SK-N-SH treated with all-trans-retinoic acid at 6 μM for 48 hours (cell line): ENCODE results near the gene KRT85.

ENCODE experiments used
- ATAC-seq: fragments of 200-7000 bp; cut with Tn5 transposase; 3 replicates; pipeline ENCODE4 v1.9.1; 2020; ENCODE audit warnings: mild to moderate bottlenecking, moderate library complexity
- ARNTL ChIP-seq: fragments of 450-650 bp; formaldehyde crosslinking; IDR thresholded peaks from 2 replicates; pipeline ENCODE4 v1.5.0; 2020; ENCODE audit warnings: low read depth, mild to moderate bottlenecking, moderate library complexity, borderline replicate concordance
- BACH2 ChIP-seq: fragments of 250-450 bp; sonication (Bioruptor Pico); IDR thresholded peaks from 2 replicates; pipeline ENCODE4 v1.9.0; 2021; ENCODE audit warnings: mild to moderate bottlenecking, borderline replicate concordance
- GLIS3 ChIP-seq: fragments of 250-450 bp; sonication (Bioruptor Pico); IDR thresholded peaks from 2 replicates; pipeline ENCODE4 v1.5.0; 2020; ENCODE audit warnings: mild to moderate bottlenecking, moderate library complexity
- ISL1 ChIP-seq: fragments of 250-450 bp; sonication (Bioruptor Pico); IDR thresholded peaks from 2 replicates; pipeline ENCODE4 v2.1.2; 2022; ENCODE audit warnings: mild to moderate bottlenecking, moderate library complexity
- OSR1 ChIP-seq: fragments of 250-450 bp; sonication (Bioruptor Pico); IDR thresholded peaks from 2 replicates; pipeline ENCODE4 v1.8.0; 2022; ENCODE audit warnings: moderate library complexity, mild to moderate bottlenecking, inconsistent platforms
- PATZ1 ChIP-seq: fragments of 250-450 bp; sonication (Bioruptor Pico); IDR thresholded peaks from 2 replicates; pipeline ENCODE4 v1.8.0; 2020; ENCODE audit warnings: mild to moderate bottlenecking, moderate library complexity, borderline replicate concordance
- PPARA ChIP-seq: fragments of 250-450 bp; sonication (Bioruptor Pico); IDR thresholded peaks from 2 replicates; pipeline ENCODE4 v1.5.0; 2020; ENCODE audit warnings: mild to moderate bottlenecking, borderline replicate concordance
- RARB ChIP-seq: fragments of 250-450 bp; sonication (Bioruptor Pico); IDR thresholded peaks from 2 replicates; pipeline ENCODE4 v1.8.0; 2021; ENCODE audit warnings: mild to moderate bottlenecking, moderate library complexity
- SNAI2 ChIP-seq: fragments of 250-450 bp; sonication (Bioruptor Pico); IDR thresholded peaks from 2 replicates; pipeline ENCODE4 v1.5.0; 2020; ENCODE audit warnings: mild to moderate bottlenecking, moderate library complexity
- TOX ChIP-seq: fragments of 250-450 bp; sonication (Bioruptor Pico); IDR thresholded peaks from 2 replicates; pipeline ENCODE4 v1.8.0; 2021; ENCODE audit warnings: mild to moderate bottlenecking, moderate library complexity, borderline replicate concordance
- TSHZ2 ChIP-seq: fragments of 250-450 bp; sonication (Bioruptor Pico); IDR thresholded peaks from 2 replicates; pipeline ENCODE4 v1.5.0; 2020; ENCODE audit warnings: mild to moderate bottlenecking, moderate library complexity
- ZFP30 ChIP-seq: fragments of 450-650 bp; formaldehyde crosslinking; IDR thresholded peaks from 2 replicates; pipeline ENCODE4 v1.5.0; 2022; ENCODE audit warnings: mild to moderate bottlenecking, moderate library complexity
- ZNF70 ChIP-seq: fragments of 450-650 bp; formaldehyde crosslinking; IDR thresholded peaks from 2 replicates; pipeline ENCODE4 v1.5.0; 2020; ENCODE audit warnings: mild to moderate bottlenecking, moderate library complexity
- ZNF8 ChIP-seq: fragments of 450-650 bp; formaldehyde crosslinking; IDR thresholded peaks from 2 replicates; pipeline ENCODE4 v1.5.0; 2020; ENCODE audit warnings: mild to moderate bottlenecking, moderate library complexity

KRT85 gene

GRCh38 chr12:52407918-52408317, 40.6 kb upstream of the KRT85 start (continued):
- TF ChIP-seq PATZ1 (CRISPR knock-in tag), result no peak
- TF ChIP-seq GLIS3 (CRISPR knock-in tag), result no peak
- TF ChIP-seq ZNF70 (CRISPR knock-in tag), result no peak
- TF ChIP-seq BACH2, result no peak

GRCh38 chr12:52405922-52406385, 38.7 kb upstream of the KRT85 start, which contains the start of gene KRT82:
TSS of gene KRT82 (minus strand) at chr12:52406335. CDS start at chr12:52406277, 58 bp downstream.
- no peak for ATAC-seq
- TF ChIP-seq PPARA, result no peak
- no peak for TF ChIP-seq PATZ1 (CRISPR knock-in tag)
- TF ChIP-seq ZNF8 (CRISPR knock-in tag), result no peak

- TF ChIP-seq TOX (CRISPR knock-in tag) (no peak), SNAI2 (CRISPR knock-in tag) (no peak), PATZ1 (CRISPR knock-in tag) (no peak), TSHZ2 (no peak)
- no peak for ATAC-seq
Observed at GRCh38 chr12:52404951-52405350, 37.7 kb upstream of the KRT85 start.

- TF ChIP-seq GLIS3 (CRISPR knock-in tag) (no peak), SNAI2 (CRISPR knock-in tag) (no peak), OSR1 (no peak), RARB (CRISPR knock-in tag) (no peak), ZNF70 (CRISPR knock-in tag) (no peak), TOX (CRISPR knock-in tag) (no peak), PPARA (no peak), PATZ1 (CRISPR knock-in tag) (no peak), ARNTL (CRISPR knock-in tag) (no peak), ISL1 (no peak), ZFP30 (CRISPR knock-in tag) (no peak)
- TF ChIP-seq, all 23 proteins: peak for 0
- ATAC-seq, result no peak
Observed at GRCh38 chr12:52403561-52403960, 36.3 kb upstream of the KRT85 start.

GRCh38 chr12:52402873-52403540, 35.7 kb upstream of the KRT85 start:
- no peak for TF ChIP-seq TOX (CRISPR knock-in tag)
- ATAC-seq, result no peak
